Left kidney (tissue), 2 donors: Measurements from ENCODE around the gene TNFSF12. TPM values are rescaled to one million over a fixed set of nuclear protein-coding genes. Genes with fewer than 3 reads are reported as not detected.

Experiments used
- DNase-seq: peaks from one replicate; pipeline ENCODE4 v3.0.0-alpha.2; 2013
- polyA plus RNA-seq: library from polyadenylated mRNA; unstranded; fragments of 120-200 nt; gene quantifications from one replicate; pipeline ENCODE4 v1.2.1, GENCODE V29; 2013; ENCODE audit not compliant: insufficient read length

The TNFSF12 gene
- polyA plus RNA-seq, 1 donor = 17.7 TPM

- no peak for DNase-seq
Observed at GRCh38 chr17:7563115-7563869, 14.4 kb downstream of the TNFSF12 start.

- DNase-seq = no peak
Observed at GRCh38 chr17:7569571-7569970, 20.7 kb downstream of the TNFSF12 start.

- DNase-seq = no peak
Observed at GRCh38 chr17:7570351-7570750, 21.5 kb downstream of the TNFSF12 start.

GRCh38 chr17:7572338-7572587, 23.4 kb downstream of the TNFSF12 start:
- no peak for DNase-seq

GRCh38 chr17:7572588-7573323, 23.9 kb downstream of the TNFSF12 start:
- DNase-seq = peak; percentile 99

GRCh38 chr17:7573324-7574080, 24.6 kb downstream of the TNFSF12 start:
- DNase-seq = peak; percentile 89

GRCh38 chr17:7574176-7574953, 25.5 kb downstream of the TNFSF12 start:
- no peak for DNase-seq

- no peak for DNase-seq
Observed at GRCh38 chr17:7575481-7575883, 26.6 kb downstream of the TNFSF12 start.

GRCh38 chr17:7575959-7576358, 27.1 kb downstream of the TNFSF12 start:
- DNase-seq = no peak

GRCh38 chr17:7576432-7576937, 27.6 kb downstream of the TNFSF12 start:
- no peak for DNase-seq

- DNase-seq = no peak
Observed at GRCh38 chr17:7577327-7578199, 28.7 kb downstream of the TNFSF12 start.

GRCh38 chr17:7579001-7579833, 30.4 kb downstream of the TNFSF12 start, which contains the start of gene CD68:
TSS of gene CD68 (plus strand) at chr17:7579638. CDS start at chr17:7579678, 40 bp downstream.
- no peak for DNase-seq

GRCh38 chr17:7579834-7580603, 31.2 kb downstream of the TNFSF12 start:
- DNase-seq = no peak

- no peak for DNase-seq
Observed at GRCh38 chr17:7580604-7581575, 32.0 kb downstream of the TNFSF12 start.

GRCh38 chr17:7582396-7583252, 33.8 kb downstream of the TNFSF12 start:
- no peak for DNase-seq

- peak; percentile 97 for DNase-seq
Observed at GRCh38 chr17:7583253-7584109, 34.6 kb downstream of the TNFSF12 start, which contains the start of gene MPDU1. TSS of gene MPDU1 (plus strand) at chr17:7583852. CDS start at chr17:7583863, 11 bp downstream.
